HepG2 (cell line): ENCODE data around the gene SLC25A10. TPM values are rescaled to one million over a fixed set of nuclear protein-coding genes. Genes with fewer than 3 reads are reported as not detected.

Source experiments
- CSRNP2 ChIP-seq: sonication (generic); formaldehyde crosslinking; conservative IDR thresholded peaks from 2 replicates; pipeline ENCODE4 v1.8.0; 2022; ENCODE audit warnings: low read depth, missing genetic modification reagents
- DNMT3B ChIP-seq: conservative IDR thresholded peaks from 2 replicates; pipeline ENCODE4 v1.6.1; 2016; ENCODE audit warnings: missing biosample characterization, control low read depth
- EED ChIP-seq: sonication (generic); formaldehyde crosslinking; IDR thresholded peaks from 2 replicates; pipeline ENCODE4 v1.5.0; 2020; ENCODE audit warnings: mild to moderate bottlenecking, missing genetic modification reagents
- FOXJ3 ChIP-seq: sonication (generic); formaldehyde crosslinking; IDR thresholded peaks from 2 replicates; pipeline ENCODE4 v1.4.0; 2020; ENCODE audit warnings: missing genetic modification reagents, mild to moderate bottlenecking, borderline replicate concordance
- FOXP1 ChIP-seq, 2 experiments: fragments of 450-650 bp in 1 of 2; IDR thresholded peaks; 2 replicates each; pipeline ENCODE4 v1.6.1; 2017 to 2018; ENCODE audit warnings: antibody characterized with exemption in 1 of 2
- MAFK ChIP-seq, 2 experiments: IDR thresholded peaks in 1 of 2; conservative IDR thresholded peaks in 1 of 2; 2 replicates each; pipeline ENCODE4 v1.6.1; 2011; ENCODE audit warnings: improper control_type of control experiment in 2 of 2, low read length in 2 of 2
- NR2F2 ChIP-seq: IDR thresholded peaks from 2 replicates; pipeline ENCODE4 v1.6.1; 2012; ENCODE audit warnings: low read depth, inconsistent platforms, borderline replicate concordance
- NR2F6 ChIP-seq, 2 experiments: IDR thresholded peaks; 2 replicates each; pipeline ENCODE4 v1.6.1; 2016; ENCODE audit warnings: antibody characterized with exemption in 1 of 2, mild to moderate bottlenecking in 1 of 2
- PRDM15 ChIP-seq: sonication (generic); formaldehyde crosslinking; IDR thresholded peaks from 2 replicates; pipeline ENCODE4 v1.4.0; 2020; ENCODE audit warnings: missing genetic modification reagents
- RBFOX2 ChIP-seq: fragments of 200-400 bp; formaldehyde crosslinking; IDR thresholded peaks from 2 replicates; pipeline ENCODE4 v1.6.1; 2017; ENCODE audit warnings: low read depth, mild to moderate bottlenecking, low read length
- SMAD3 ChIP-seq: sonication (generic); formaldehyde crosslinking; IDR thresholded peaks from 2 replicates; pipeline ENCODE4 v1.4.0; 2020; ENCODE audit warnings: missing genetic modification reagents
- ZFX ChIP-seq: sonication (generic); formaldehyde crosslinking; IDR thresholded peaks from 2 replicates; pipeline ENCODE4 v1.4.0; 2020; ENCODE audit warnings: mild to moderate bottlenecking, low read depth, missing genetic modification reagents, moderate library complexity
- ZNF512B ChIP-seq: sonication (generic); formaldehyde crosslinking; IDR thresholded peaks from 2 replicates; pipeline ENCODE4 v1.5.1; 2020; ENCODE audit warnings: missing genetic modification reagents, mild to moderate bottlenecking, borderline replicate concordance
- ZNF589 ChIP-seq: sonication (generic); formaldehyde crosslinking; conservative IDR thresholded peaks from 2 replicates; pipeline ENCODE4 v1.8.0; 2022; ENCODE audit warnings: mild to moderate bottlenecking, moderate library complexity, missing genetic modification reagents
- ZXDC ChIP-seq: sonication (generic); formaldehyde crosslinking; IDR thresholded peaks from 2 replicates; pipeline ENCODE4 v1.5.0; 2020; ENCODE audit warnings: mild to moderate bottlenecking, missing genetic modification reagents
- polyA plus RNA-seq, 8 experiments: library from polyadenylated mRNA; depleted of rRNA in 3 of 8; stranded (reverse) in 7 of 8; unstranded in 1 of 8; fragments of >200 nt; fragmentation: Illumina TruSeq in 4 of 8; extraction: Trizol in 4 of 8; gene quantifications; 2 replicates each; pipeline versions ENCODE4 v1.2.1 to v1.2.3, GENCODE V29; 2011 to 2016; ENCODE audit warnings: low read depth in 4 of 8, missing spikeins in 1 of 8, mixed read lengths in 1 of 8; ENCODE audit not compliant: insufficient read depth in 1 of 8
- total RNA-seq, 5 experiments: library from RNA; depleted of rRNA; stranded (reverse); fragments of >200 nt; fragmentation: Illumina TruSeq; extraction: Trizol; gene quantifications; 2 replicates each; pipeline ENCODE4 v1.2.3, GENCODE V29; 2016; ENCODE audit warnings: low read depth in 1 of 5

The SLC25A10 gene
- total and polyA plus RNA-seq, 2 of the 13 experiments (the other 11 are each of a cell fraction or from before 2014, with no cell fraction given), result 46.5 to 140 TPM

GRCh38 chr17:81702934-81703746 is 8.9 kb upstream of the SLC25A10 start, which contains the start of gene MRPL12 (continued):
- TF ChIP-seq ZXDC (CRISPR knock-in tag) (0 out of 2 replicates have a peak, but pooled peaks have one; percentile 52), ZNF589 (CRISPR knock-in tag) (peak; percentile 94; the same call in 1 of the 2 replicates), ZFX (peak; percentile 92), NR2F2 (peak; percentile 61; the same call in 1 of the 2 replicates), DNMT3B (CRISPR knock-in tag) (peak; percentile 29; the same call in 1 of the 2 replicates), MAFK (conservative IDR thresholded peaks at IDR 0.05 in 1 of 2, IDR thresholded peaks at IDR 0.05 in 1 of 2; ENCODE audit: low read length in 2 of 2) (no peak), FOXJ3 (no peak; the same call in 1 of the 2 replicates), PRDM15 (CRISPR knock-in tag) (peak; percentile 54; the same call in 1 of the 2 replicates), CSRNP2 (CRISPR knock-in tag) (0 out of 2 replicates have a peak, but pooled peaks have one; percentile 65), NR2F6 (IDR thresholded peaks at IDR 0.05) (no peak), NR2F6 (CRISPR knock-in tag; IDR thresholded peaks at IDR 0.05) (peak; percentile 81), RBFOX2 (peak; percentile 99), EED (peak; percentile 87), FOXP1 (IDR thresholded peaks at IDR 0.05) (no peak), FOXP1 (CRISPR knock-in tag; IDR thresholded peaks at IDR 0.05) (peak; percentile 39), ZNF512B (CRISPR knock-in tag) (peak; percentile 43; the same call in 1 of the 2 replicates), SMAD3 (peak; percentile 97)
